ENCODE data around the gene MAN2A1. TPM values are rescaled to one million over a fixed set of nuclear protein-coding genes. Genes with fewer than 3 reads are reported as not detected.

The MAN2A1 gene
- total RNA-seq, 2 donors from 2014 or later: 60.7 to 62.1 TPM

DNA sequence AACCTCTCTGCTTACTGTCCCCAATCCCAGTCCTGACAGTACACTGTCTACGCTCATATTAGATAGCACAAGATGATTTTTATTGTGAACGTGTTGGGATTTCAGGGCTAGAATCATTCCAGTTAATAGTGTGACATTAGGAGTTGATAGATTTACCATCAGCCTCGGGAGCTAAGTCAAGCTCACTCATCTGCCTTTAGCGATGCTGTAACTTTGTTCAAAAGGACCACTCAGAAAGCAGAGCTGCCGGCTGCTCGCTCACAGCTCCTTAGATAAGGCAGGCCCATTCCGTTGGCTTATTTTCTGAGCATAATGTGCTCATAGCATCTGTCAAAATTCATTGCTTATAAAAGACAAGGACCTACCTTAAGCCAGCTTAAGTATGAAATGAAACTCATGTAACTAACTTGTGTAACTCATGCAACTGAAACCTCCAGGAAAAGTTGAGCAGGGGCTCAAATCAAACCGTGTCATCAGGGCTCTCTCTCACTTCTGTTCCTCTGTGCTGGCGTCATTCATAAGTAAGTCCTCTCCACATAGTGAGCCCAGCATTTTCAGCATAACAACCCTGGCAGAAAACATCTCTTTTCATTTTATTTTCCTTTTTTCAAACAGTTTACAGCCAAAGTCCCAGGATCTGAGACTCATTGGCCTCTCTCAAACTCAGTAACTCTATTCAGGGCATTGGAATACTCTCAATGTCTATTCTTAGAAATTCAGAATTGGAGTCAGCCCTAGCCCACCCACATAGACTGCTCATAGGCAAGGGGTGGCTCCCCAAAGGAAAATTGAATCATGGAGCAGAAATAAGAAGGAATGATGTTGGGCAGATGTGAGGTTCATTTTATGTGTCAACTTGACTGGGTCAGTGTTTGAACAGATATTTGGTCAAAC lies 208.8 kb downstream of the MAN2A1 start:
- H3K4me1 ChIP-seq (ENCODE audit: control insufficient read depth, insufficient read depth, low read length): no peaks in the 10 kb centered on the region
- no peak overlapping the region for H3K4me3 Mint-ChIP-seq
- no peaks in the 10 kb centered on the region for H3K9me3 ChIP-seq (ENCODE audit: control insufficient read depth, low read length)
- H3K36me3 ChIP-seq (ENCODE audit: control insufficient read depth, insufficient read depth, low read length): no peaks in the 10 kb centered on the region
- TF ChIP-seq CTCF (conservative IDR thresholded peaks at IDR 0.05): no peak
- H3K4me3 ChIP-seq (ENCODE audit: low read length): no peak overlapping the region
- no peak for DNase-seq
- H3K9me3 Mint-ChIP-seq: no peaks in the 10 kb centered on the region
- H3K9ac ChIP-seq (ENCODE audit: extremely low read depth, low read length, poor library complexity, severe bottlenecking): no peak overlapping the region
- H3K27me3 Mint-ChIP-seq (ENCODE audit: insufficient read depth): no peaks in the 10 kb centered on the region
- H3K27ac Mint-ChIP-seq: no peak overlapping the region
- no peaks in the 10 kb centered on the region for H3K27me3 ChIP-seq (ENCODE audit: control insufficient read depth, insufficient read depth, low read length, poor library complexity, severe bottlenecking)
- H3K36me3 Mint-ChIP-seq (ENCODE audit: low read depth): no peaks in the 10 kb centered on the region
- no peak overlapping the region for H3K27ac ChIP-seq (ENCODE audit: low read depth, low read length)
- H3K4me1 Mint-ChIP-seq: no peaks in the 10 kb centered on the region
- 90 to 95% methylated on average over 9 of the region's 9 CpGs for WGBS, 2 experiments (ENCODE audit: insufficient coverage in 1 of 2, insufficient read length in 1 of 2)

GRCh38 chr5:109899163-109899535 lies 209.4 kb downstream of the MAN2A1 start:
- Mint-ChIP-seq H3K4me1 (no peaks in the 10 kb centered on the region), H3K4me3 (no peak overlapping the region), H3K27ac (no peak overlapping the region), H3K36me3 (ENCODE audit: low read depth) (no peaks in the 10 kb centered on the region), H3K9me3 (no peaks in the 10 kb centered on the region), H3K27me3 (ENCODE audit: insufficient read depth) (no peaks in the 10 kb centered on the region)
- peaks cover 2% of the 10 kb centered on the region for H3K27me3 ChIP-seq (ENCODE audit: control insufficient read depth, insufficient read depth, low read length, poor library complexity, severe bottlenecking)
- H3K9me3 ChIP-seq (ENCODE audit: control insufficient read depth, low read length): no peaks in the 10 kb centered on the region
- TF ChIP-seq CTCF (conservative IDR thresholded peaks at IDR 0.05): no peak
- no peak overlapping the region for H3K9ac ChIP-seq (ENCODE audit: extremely low read depth, low read length, poor library complexity, severe bottlenecking)
- 89 to 96% methylated on average over 8 of the region's 8 CpGs for WGBS, 2 experiments (ENCODE audit: insufficient coverage in 1 of 2, insufficient read length in 1 of 2)
- H3K27ac ChIP-seq (ENCODE audit: low read depth, low read length): no peak overlapping the region
- DNase-seq: no peak
- H3K36me3 ChIP-seq (ENCODE audit: control insufficient read depth, insufficient read depth, low read length): no peaks in the 10 kb centered on the region
- H3K4me3 ChIP-seq (ENCODE audit: low read length): no peak overlapping the region
- no peaks in the 10 kb centered on the region for H3K4me1 ChIP-seq (ENCODE audit: control insufficient read depth, insufficient read depth, low read length)

GRCh38 chr5:109900461-109900860 lies 210.7 kb downstream of the MAN2A1 start:
- no peak for DNase-seq
- no peaks in the 10 kb centered on the region for H3K9me3 Mint-ChIP-seq
- no peak for TF ChIP-seq CTCF (conservative IDR thresholded peaks at IDR 0.05)
- no peaks in the 10 kb centered on the region for H3K36me3 ChIP-seq (ENCODE audit: control insufficient read depth, insufficient read depth, low read length)
- no peaks in the 10 kb centered on the region for H3K4me1 ChIP-seq (ENCODE audit: control insufficient read depth, insufficient read depth, low read length)
- H3K36me3 Mint-ChIP-seq (ENCODE audit: low read depth): no peaks in the 10 kb centered on the region
- H3K27me3 ChIP-seq (ENCODE audit: control insufficient read depth, insufficient read depth, low read length, poor library complexity, severe bottlenecking): peaks cover 5% of the 10 kb centered on the region
- H3K4me1 Mint-ChIP-seq: no peaks in the 10 kb centered on the region
- H3K9ac ChIP-seq (ENCODE audit: extremely low read depth, low read length, poor library complexity, severe bottlenecking): no peak overlapping the region
- no peaks in the 10 kb centered on the region for H3K9me3 ChIP-seq (ENCODE audit: control insufficient read depth, low read length)
- no peak overlapping the region for H3K4me3 ChIP-seq (ENCODE audit: low read length)
- WGBS, 2 experiments (ENCODE audit: insufficient coverage in 1 of 2, insufficient read length in 1 of 2): 89 to 100% methylated on average over 1 to 3 of the region's 3 CpGs
- H3K27ac Mint-ChIP-seq: no peak overlapping the region
- H3K4me3 Mint-ChIP-seq: no peak overlapping the region
- H3K27me3 Mint-ChIP-seq (ENCODE audit: insufficient read depth): no peaks in the 10 kb centered on the region
- no peak overlapping the region for H3K27ac ChIP-seq (ENCODE audit: low read depth, low read length)
